ENCODE measurements around the gene PAX5.
"Not testable (repeated sequence)": the region's sequence is repeated elsewhere in the genome, so short reads cannot be mapped to it uniquely, and the experiment has no call there.

Gene PAX5
- total RNA-seq = 0 to 0.77 (median 0) reads per million in 3 donors

DNA sequence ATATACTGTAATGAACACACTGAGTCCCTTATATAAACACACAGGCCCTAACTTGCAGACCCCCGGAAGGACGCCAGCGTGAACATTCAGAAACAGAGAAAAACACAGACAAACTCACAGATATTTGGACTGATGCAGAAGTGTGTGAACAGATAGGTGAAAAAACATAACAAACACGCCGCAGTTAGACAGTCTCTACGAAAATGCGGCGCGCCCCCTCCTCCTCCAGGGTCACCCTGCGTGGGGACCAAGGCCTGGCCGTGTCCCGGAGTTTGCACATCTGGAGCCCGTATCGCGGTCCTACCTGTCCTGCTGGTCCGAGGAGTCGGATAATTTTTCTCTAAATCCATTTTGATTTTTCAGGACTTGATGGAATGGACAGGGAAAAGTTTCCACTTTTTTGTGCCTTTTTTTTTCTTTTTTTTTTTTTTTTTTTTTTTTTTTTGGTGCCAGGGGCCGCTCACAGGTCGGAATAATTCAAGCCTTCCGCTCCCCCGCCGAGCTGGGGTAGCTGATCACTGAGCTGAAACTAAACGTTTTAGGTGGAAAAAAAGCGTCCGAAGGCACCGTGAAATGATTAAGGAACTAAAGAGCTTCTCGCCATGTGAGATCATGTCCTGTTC lies at the start of gene PAX5:
Gene PAX5 (minus strand): TSS at position 587 of the 623 bp plus-strand sequence. CDS start 237 bp downstream, at position 350.
- Histone ChIP-seq H3K36me3 (ENCODE audit: control insufficient read depth, insufficient read depth, low read length) (no peaks in the 10 kb centered on the region), H3K4me3 (ENCODE audit: insufficient read depth, low read depth, low read length, poor library complexity, severe bottlenecking) (peak within 1 kb of the TSS; percentile 35), H3K4me1 (ENCODE audit: control insufficient read depth, insufficient read depth, low read length, poor library complexity, severe bottlenecking) (peaks cover 57% of the 10 kb centered on the region), H3K27me3 (replicated peaks; ENCODE audit: control insufficient read depth, insufficient read depth, low read length, poor library complexity, severe bottlenecking) (peaks cover 95% of the 10 kb centered on the region), H3K27ac (ENCODE audit: insufficient read depth, low read length, poor library complexity, severe bottlenecking) (no peak within 1 kb of the TSS), H3K9me3 (ENCODE audit: control insufficient read depth, low read length) (no peaks in the 10 kb centered on the region)
- no peak for DNase-seq

DNA sequence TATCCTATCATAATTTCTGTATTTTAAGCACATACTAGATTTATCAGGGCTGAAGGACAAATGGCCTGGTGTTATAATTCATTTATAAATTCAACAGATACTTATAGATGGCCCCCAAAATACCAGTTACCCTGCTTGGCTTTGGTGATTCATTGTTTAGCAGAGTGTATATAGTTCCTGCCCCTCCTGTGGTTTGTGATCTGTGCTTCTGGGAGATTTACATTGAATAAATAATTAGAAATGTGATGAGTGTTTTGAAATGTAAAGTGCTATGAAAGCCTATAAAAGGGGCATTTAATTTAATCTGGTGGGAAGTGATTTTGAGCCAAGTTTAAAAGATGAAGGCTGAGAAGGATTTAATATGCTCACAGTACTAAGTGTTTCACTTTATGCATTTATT lies 49.6 kb upstream of the PAX5 start:
- Histone ChIP-seq H3K36me3 (ENCODE audit: control insufficient read depth, insufficient read depth, low read length) (peaks cover 20% of the 10 kb centered on the region), H3K4me1 (ENCODE audit: control insufficient read depth, insufficient read depth, low read length, poor library complexity, severe bottlenecking) (peaks cover 8% of the 10 kb centered on the region), H3K27me3 (replicated peaks; ENCODE audit: control insufficient read depth, insufficient read depth, low read length, poor library complexity, severe bottlenecking) (no peaks in the 10 kb centered on the region), H3K27ac (ENCODE audit: insufficient read depth, low read length, poor library complexity, severe bottlenecking) (no peak overlapping the region), H3K4me3 (ENCODE audit: insufficient read depth, low read depth, low read length, poor library complexity, severe bottlenecking) (no peak overlapping the region), H3K9me3 (ENCODE audit: control insufficient read depth, low read length) (no peaks in the 10 kb centered on the region)
- no peak for DNase-seq

DNA sequence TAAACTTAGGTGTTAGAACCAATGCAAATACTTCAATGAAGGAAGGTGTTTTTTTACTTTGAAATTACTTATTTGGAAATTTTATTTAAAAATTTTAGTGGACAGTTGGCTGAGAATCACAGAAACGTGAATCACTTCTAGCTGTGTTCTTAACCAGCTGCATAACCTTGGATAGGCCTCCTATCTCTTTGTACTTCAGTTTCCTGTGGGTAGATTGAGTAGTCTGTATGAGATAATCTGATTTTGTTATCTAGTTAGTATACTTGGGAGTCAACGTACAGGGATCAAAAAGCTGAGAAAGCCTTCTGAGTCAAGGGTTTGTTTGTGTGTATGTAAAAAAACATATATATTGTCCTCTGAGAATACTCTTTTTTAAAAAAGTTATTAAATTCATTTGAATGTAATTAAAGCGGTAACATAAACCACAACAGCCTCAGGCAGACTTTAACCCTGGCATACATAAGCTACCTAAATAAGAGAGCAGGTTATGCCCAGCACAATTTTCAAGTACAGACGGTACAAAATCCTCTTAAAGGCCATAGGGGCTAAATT lies 48.2 kb upstream of the PAX5 start:
- H3K9me3 ChIP-seq (ENCODE audit: control insufficient read depth, low read length) = no peaks in the 10 kb centered on the region
- peaks cover 8% of the 10 kb centered on the region for H3K4me1 ChIP-seq (ENCODE audit: control insufficient read depth, insufficient read depth, low read length, poor library complexity, severe bottlenecking)
- no peaks in the 10 kb centered on the region for H3K27me3 ChIP-seq (replicated peaks; ENCODE audit: control insufficient read depth, insufficient read depth, low read length, poor library complexity, severe bottlenecking)
- H3K4me3 ChIP-seq (ENCODE audit: insufficient read depth, low read depth, low read length, poor library complexity, severe bottlenecking) = no peak overlapping the region
- H3K36me3 ChIP-seq (ENCODE audit: control insufficient read depth, insufficient read depth, low read length) = peaks cover 9% of the 10 kb centered on the region
- no peak for DNase-seq
- H3K27ac ChIP-seq (ENCODE audit: insufficient read depth, low read length, poor library complexity, severe bottlenecking) = no peak overlapping the region

DNA sequence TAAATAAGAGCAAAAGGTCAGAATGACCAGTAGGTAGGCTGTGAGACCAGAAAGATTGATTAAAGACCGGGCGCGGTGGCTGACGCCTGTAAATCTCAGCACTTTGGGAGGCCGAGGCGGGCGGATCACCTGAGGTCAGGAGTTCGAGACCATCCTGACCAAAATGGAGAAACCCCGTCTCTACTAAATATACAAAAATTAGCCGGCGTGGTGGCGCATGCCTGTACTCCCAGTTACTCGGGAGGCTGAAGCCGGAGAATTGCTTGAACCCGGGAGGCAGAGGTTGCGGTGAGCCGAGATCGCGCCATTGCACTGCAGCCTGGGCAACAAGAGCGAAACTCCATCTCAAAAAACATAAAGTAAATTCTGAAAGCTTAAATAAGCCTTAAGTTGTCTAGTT lies 47.4 kb upstream of the PAX5 start:
- not testable (repeated sequence) for H3K4me1 ChIP-seq (ENCODE audit: control insufficient read depth, insufficient read depth, low read length, poor library complexity, severe bottlenecking); H3K27me3 ChIP-seq (replicated peaks; ENCODE audit: control insufficient read depth, insufficient read depth, low read length, poor library complexity, severe bottlenecking); DNase-seq; H3K9me3 ChIP-seq (ENCODE audit: control insufficient read depth, low read length); H3K4me3 ChIP-seq (ENCODE audit: insufficient read depth, low read depth, low read length, poor library complexity, severe bottlenecking); H3K27ac ChIP-seq (ENCODE audit: insufficient read depth, low read length, poor library complexity, severe bottlenecking); H3K36me3 ChIP-seq (ENCODE audit: control insufficient read depth, insufficient read depth, low read length)

DNA sequence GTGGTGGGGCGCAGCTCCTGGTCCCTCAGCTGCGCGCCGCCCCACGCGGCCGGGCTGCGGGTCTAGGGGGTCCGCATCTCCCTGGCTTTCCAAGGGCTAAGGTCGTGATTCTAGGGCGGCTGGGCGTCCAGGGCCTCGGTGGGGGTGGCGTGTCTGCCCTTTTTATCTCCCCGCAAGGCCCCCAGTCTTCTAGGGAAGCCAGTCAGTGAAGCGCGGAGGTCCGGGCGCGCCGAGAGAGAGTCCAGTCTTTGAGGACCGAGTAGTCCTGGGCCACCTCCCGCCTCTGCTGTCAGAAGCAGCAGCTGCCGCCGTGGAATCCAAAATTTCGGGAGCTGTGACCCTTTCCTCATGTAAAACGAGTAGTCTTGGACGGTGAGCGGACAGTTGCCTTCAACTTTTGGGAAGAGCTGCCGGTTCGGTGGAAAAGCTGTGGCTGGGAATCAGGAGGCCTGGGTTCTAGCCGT lies 46.1 kb upstream of the PAX5 start:
- peak overlapping the region; percentile 98 for H3K4me3 ChIP-seq (ENCODE audit: insufficient read depth, low read depth, low read length, poor library complexity, severe bottlenecking)
- H3K9me3 ChIP-seq (ENCODE audit: control insufficient read depth, low read length); H3K36me3 ChIP-seq (ENCODE audit: control insufficient read depth, insufficient read depth, low read length); H3K4me1 ChIP-seq (ENCODE audit: control insufficient read depth, insufficient read depth, low read length, poor library complexity, severe bottlenecking); H3K27me3 ChIP-seq (replicated peaks; ENCODE audit: control insufficient read depth, insufficient read depth, low read length, poor library complexity, severe bottlenecking); DNase-seq: not testable (repeated sequence)
- H3K27ac ChIP-seq (ENCODE audit: insufficient read depth, low read length, poor library complexity, severe bottlenecking) = peak overlapping the region; percentile 92

DNA sequence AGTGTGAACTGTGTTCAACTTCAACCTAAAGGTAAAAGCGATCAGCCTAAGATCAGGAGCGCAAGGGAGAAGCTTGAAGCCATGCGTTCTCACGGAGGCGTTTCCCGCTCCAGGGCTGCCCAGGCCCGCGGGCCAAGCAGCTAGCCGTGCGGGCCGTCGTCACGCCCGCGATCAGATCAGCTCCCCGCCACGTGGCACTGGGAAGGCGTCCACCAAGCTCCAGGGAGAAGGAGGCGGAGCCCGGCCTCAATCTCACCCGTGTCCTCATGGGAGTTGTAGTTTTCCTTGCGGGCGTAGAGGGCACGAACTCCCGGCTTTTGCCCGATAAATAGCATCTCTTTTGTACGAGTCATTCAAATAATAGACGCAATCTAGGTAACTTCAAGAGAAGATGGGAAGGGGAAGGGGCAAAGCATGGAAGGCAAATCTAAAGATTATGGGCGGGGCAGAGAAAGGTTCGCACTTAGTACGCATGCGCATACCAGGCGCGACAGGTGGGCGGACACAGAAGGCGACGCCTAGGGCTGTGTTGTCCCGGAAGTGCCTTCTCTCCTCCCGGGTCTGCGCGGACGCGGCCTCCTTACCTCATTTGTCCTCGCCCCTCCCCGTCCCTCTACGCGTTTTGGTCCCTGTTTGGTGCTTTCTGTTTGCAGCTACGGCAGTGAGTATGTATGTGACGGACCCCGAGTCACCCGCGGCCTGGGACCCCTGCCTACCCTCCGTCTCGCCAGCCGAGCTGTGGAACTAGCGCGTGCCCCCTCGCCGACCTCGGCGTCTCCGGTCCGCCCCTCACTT lies 45.5 kb upstream of the PAX5 start:
- Histone ChIP-seq H3K27ac (ENCODE audit: insufficient read depth, low read length, poor library complexity, severe bottlenecking) (peak overlapping the region; percentile 92), H3K27me3 (replicated peaks; ENCODE audit: control insufficient read depth, insufficient read depth, low read length, poor library complexity, severe bottlenecking) (no peaks in the 10 kb centered on the region), H3K4me1 (ENCODE audit: control insufficient read depth, insufficient read depth, low read length, poor library complexity, severe bottlenecking) (peaks cover 8% of the 10 kb centered on the region), H3K4me3 (ENCODE audit: insufficient read depth, low read depth, low read length, poor library complexity, severe bottlenecking) (peak overlapping the region; percentile 98), H3K36me3 (ENCODE audit: control insufficient read depth, insufficient read depth, low read length) (no peaks in the 10 kb centered on the region), H3K9me3 (ENCODE audit: control insufficient read depth, low read length) (no peaks in the 10 kb centered on the region)
- DNase-seq = peak; percentile 89 to 92 (median 89)

DNA sequence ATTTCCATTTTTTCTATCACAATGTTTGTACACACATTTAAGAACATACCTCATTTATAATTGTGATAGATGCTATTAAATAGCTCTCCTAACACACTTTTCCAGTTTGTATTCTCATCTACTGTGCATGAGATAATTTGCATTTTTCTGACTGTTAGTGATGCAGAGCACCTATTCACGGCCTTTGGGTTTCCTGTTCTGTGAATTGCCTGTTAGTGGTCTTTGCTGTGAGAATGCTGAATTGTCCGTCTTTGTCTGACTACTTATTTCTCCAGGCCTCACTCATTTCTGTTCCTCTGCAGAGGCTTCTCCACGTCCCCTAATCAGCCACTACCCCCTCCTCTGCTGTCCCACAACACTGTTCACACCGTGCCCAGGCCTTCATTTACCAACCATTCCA lies 40.7 kb upstream of the PAX5 start:
- not testable (repeated sequence) for DNase-seq; H3K9me3 ChIP-seq (ENCODE audit: control insufficient read depth, low read length); H3K4me1 ChIP-seq (ENCODE audit: control insufficient read depth, insufficient read depth, low read length, poor library complexity, severe bottlenecking); H3K27ac ChIP-seq (ENCODE audit: insufficient read depth, low read length, poor library complexity, severe bottlenecking); H3K4me3 ChIP-seq (ENCODE audit: insufficient read depth, low read depth, low read length, poor library complexity, severe bottlenecking); H3K36me3 ChIP-seq (ENCODE audit: control insufficient read depth, insufficient read depth, low read length); H3K27me3 ChIP-seq (replicated peaks; ENCODE audit: control insufficient read depth, insufficient read depth, low read length, poor library complexity, severe bottlenecking)

DNA sequence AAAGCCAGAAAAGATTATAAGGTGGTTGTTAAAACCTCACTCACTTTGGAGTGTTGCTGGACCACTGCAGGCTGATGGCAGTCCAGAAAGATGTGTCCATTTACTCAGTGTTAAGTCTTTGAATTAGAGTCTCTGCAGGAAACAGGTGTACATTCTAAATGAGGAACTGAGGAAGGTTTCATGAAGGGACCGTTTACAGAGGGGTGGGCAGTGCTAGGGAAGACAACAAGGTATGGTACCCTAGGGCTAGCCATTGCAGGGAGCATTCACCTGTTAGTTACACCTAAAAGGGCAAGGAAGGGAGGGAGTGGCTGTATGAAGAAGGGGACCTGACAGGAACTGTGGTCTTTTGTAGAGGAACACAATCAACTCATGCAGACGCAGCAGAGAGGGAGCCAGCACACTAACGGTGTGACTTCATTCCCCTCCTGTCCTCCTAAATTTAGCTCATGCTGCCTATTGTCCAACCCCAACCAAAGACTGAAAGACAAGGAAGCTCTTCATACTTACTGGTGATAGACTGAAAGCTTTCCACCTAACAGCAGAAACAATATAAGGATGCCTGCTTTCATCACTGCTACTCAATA lies 32.2 kb upstream of the PAX5 start:
- no peaks in the 10 kb centered on the region for H3K4me1 ChIP-seq (ENCODE audit: control insufficient read depth, insufficient read depth, low read length, poor library complexity, severe bottlenecking)
- peaks cover 10% of the 10 kb centered on the region for H3K27me3 ChIP-seq (replicated peaks; ENCODE audit: control insufficient read depth, insufficient read depth, low read length, poor library complexity, severe bottlenecking)
- H3K27ac ChIP-seq (ENCODE audit: insufficient read depth, low read length, poor library complexity, severe bottlenecking) = no peak overlapping the region
- no peak overlapping the region for H3K4me3 ChIP-seq (ENCODE audit: insufficient read depth, low read depth, low read length, poor library complexity, severe bottlenecking)
- DNase-seq = no peak
- no peaks in the 10 kb centered on the region for H3K9me3 ChIP-seq (ENCODE audit: control insufficient read depth, low read length)
- H3K36me3 ChIP-seq (ENCODE audit: control insufficient read depth, insufficient read depth, low read length) = no peaks in the 10 kb centered on the region

DNA sequence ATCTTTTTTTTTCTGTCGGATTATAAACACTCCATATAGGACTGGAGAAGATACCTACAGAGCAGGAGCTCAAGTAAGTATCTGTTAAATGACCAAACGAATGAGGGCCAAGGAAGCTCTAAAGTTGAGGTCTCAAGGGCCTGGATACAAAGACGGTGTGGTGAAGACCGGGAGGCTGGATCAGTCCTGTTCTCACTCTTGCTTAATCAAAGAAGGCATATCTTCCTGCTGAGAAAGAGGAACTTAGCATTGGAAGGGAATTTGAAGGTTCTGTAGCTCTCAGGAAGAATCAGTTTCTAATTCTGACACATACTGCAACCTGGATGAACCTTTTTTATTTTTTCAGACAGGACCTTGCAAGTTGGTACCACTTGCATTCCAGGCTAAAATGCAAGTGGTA lies 28.3 kb upstream of the PAX5 start:
- peaks cover 10% of the 10 kb centered on the region for H3K27me3 ChIP-seq (replicated peaks; ENCODE audit: control insufficient read depth, insufficient read depth, low read length, poor library complexity, severe bottlenecking)
- no peaks in the 10 kb centered on the region for H3K36me3 ChIP-seq (ENCODE audit: control insufficient read depth, insufficient read depth, low read length)
- no peak overlapping the region for H3K27ac ChIP-seq (ENCODE audit: insufficient read depth, low read length, poor library complexity, severe bottlenecking)

DNA sequence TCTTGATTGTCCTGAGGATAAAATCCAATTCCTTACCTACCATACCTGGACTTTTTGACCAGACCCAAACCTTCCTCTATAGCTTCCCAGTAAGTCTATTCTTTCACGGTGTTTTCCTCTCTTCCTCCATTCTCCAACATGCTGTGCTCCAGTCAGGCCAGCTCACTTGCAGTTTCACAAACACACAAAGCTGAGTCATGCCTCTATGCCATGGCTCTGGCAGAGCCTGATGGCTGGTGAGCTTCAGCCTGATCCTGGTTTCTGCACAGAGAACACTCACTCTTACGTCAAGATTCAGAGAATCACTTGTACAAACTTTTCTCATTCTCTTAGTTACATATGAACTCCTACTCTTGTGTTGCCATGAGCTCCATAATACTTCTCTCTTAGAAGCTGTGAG lies 27.7 kb upstream of the PAX5 start:
- no peak overlapping the region for H3K4me3 ChIP-seq (ENCODE audit: insufficient read depth, low read depth, low read length, poor library complexity, severe bottlenecking)
- no peaks in the 10 kb centered on the region for H3K36me3 ChIP-seq (ENCODE audit: control insufficient read depth, insufficient read depth, low read length)
- H3K27ac ChIP-seq (ENCODE audit: insufficient read depth, low read length, poor library complexity, severe bottlenecking) = no peak overlapping the region
- H3K4me1 ChIP-seq (ENCODE audit: control insufficient read depth, insufficient read depth, low read length, poor library complexity, severe bottlenecking) = no peaks in the 10 kb centered on the region
- DNase-seq = no peak
- H3K9me3 ChIP-seq (ENCODE audit: control insufficient read depth, low read length) = no peaks in the 10 kb centered on the region
- peaks cover 10% of the 10 kb centered on the region for H3K27me3 ChIP-seq (replicated peaks; ENCODE audit: control insufficient read depth, insufficient read depth, low read length, poor library complexity, severe bottlenecking)

More for the DNA sequence above, 28.3 kb upstream of the PAX5 start:
- no peaks in the 10 kb centered on the region for H3K4me1 ChIP-seq (ENCODE audit: control insufficient read depth, insufficient read depth, low read length, poor library complexity, severe bottlenecking)
- no peak overlapping the region for H3K4me3 ChIP-seq (ENCODE audit: insufficient read depth, low read depth, low read length, poor library complexity, severe bottlenecking)
- no peak for DNase-seq
- H3K9me3 ChIP-seq (ENCODE audit: control insufficient read depth, low read length) = no peaks in the 10 kb centered on the region

Measured in effector memory CD4-positive, alpha-beta T cell (primary cell).